Kidney capillary endothelial cell (primary cell): ENCODE results near the gene PRM1.

ENCODE experiments used
- DNase-seq: peaks from one replicate; pipeline ENCODE4 v3.0.0-alpha.2; 2018; ENCODE audit warnings: low spot score

Gene PRM1

GRCh38 chr16:11272921-11273720 is 8.0 kb downstream of the PRM1 start, which contains the start of gene PRM3:
PRM3 (minus strand) TSS chr16:11273629; CDS start chr16:11273595, 34 bp downstream.
- no peak for DNase-seq

- DNase-seq: no peak
These were observed 8.6 kb downstream of the PRM1 start for GRCh38 chr16:11272484-11272883.

- DNase-seq: no peak
These were observed 9.5 kb downstream of the PRM1 start for GRCh38 chr16:11271610-11272009.

- DNase-seq: no peak
These were observed 10.4 kb downstream of the PRM1 start for GRCh38 chr16:11270602-11271162.

GRCh38 chr16:11268921-11269375 is 12.2 kb downstream of the PRM1 start, which contains the start of gene TNP2:
TNP2 (minus strand) TSS chr16:11269325; CDS start chr16:11269262, 63 bp downstream.
- no peak for DNase-seq

- no peak for DNase-seq
These were observed 16.0 kb downstream of the PRM1 start for GRCh38 chr16:11265124-11265523.

- no peak for DNase-seq
These were observed 16.8 kb downstream of the PRM1 start for GRCh38 chr16:11264155-11264832.

- DNase-seq: no peak
These were observed 17.4 kb downstream of the PRM1 start for GRCh38 chr16:11263737-11264136.

- DNase-seq: no peak
These were observed 18.2 kb downstream of the PRM1 start for GRCh38 chr16:11262915-11263314.

GRCh38 chr16:11260596-11260966 is 20.5 kb downstream of the PRM1 start:
- no peak for DNase-seq

- no peak for DNase-seq
These were observed 21.2 kb downstream of the PRM1 start for GRCh38 chr16:11259655-11260595.

GRCh38 chr16:11258553-11259492 is 22.3 kb downstream of the PRM1 start:
- no peak for DNase-seq

- peak; percentile 84 for DNase-seq
These were observed 23.8 kb downstream of the PRM1 start for GRCh38 chr16:11257131-11257938.

- peak; percentile 32 for DNase-seq
These were observed 24.4 kb downstream of the PRM1 start for GRCh38 chr16:11256661-11257130.

GRCh38 chr16:11255737-11256660 is 25.1 kb downstream of the PRM1 start, which contains the start of gene SOCS1:
SOCS1 (minus strand) TSS chr16:11256204; CDS start chr16:11255478, 726 bp downstream.
- peak; percentile 88 for DNase-seq

GRCh38 chr16:11254913-11255736 is 26.0 kb downstream of the PRM1 start:
- DNase-seq: peak; percentile 58
